NCI-H526 treated with DMSO at 0.1 percent for 48 hours (cell line): ENCODE measurements around the gene PPP1R17.

Source experiments
- DNase-seq: peaks from one replicate; lab custom pipeline; 2025; lab: John Stamatoyannopoulos, UW

Gene PPP1R17

GRCh38 chr7:31702354-31702753, 15.3 kb downstream of the PPP1R17 start:
- DNase-seq: no peak

- no peak for DNase-seq
These were observed 18.4 kb downstream of the PPP1R17 start for GRCh38 chr7:31705377-31705776.

GRCh38 chr7:31707089-31707488, 20.1 kb downstream of the PPP1R17 start:
- DNase-seq: no peak

GRCh38 chr7:31710171-31710570, 23.2 kb downstream of the PPP1R17 start:
- no peak for DNase-seq

GRCh38 chr7:31716355-31716754, 29.3 kb downstream of the PPP1R17 start:
- no peak for DNase-seq

GRCh38 chr7:31720366-31720765, 33.4 kb downstream of the PPP1R17 start:
- DNase-seq: no peak

GRCh38 chr7:31724696-31725095, 37.7 kb downstream of the PPP1R17 start:
- DNase-seq: no peak

- no peak for DNase-seq
These were observed 42.3 kb downstream of the PPP1R17 start for GRCh38 chr7:31729195-31729804.

- no peak for DNase-seq
These were observed 47.4 kb downstream of the PPP1R17 start for GRCh38 chr7:31734456-31734855.

- peak; percentile 60 for DNase-seq
These were observed 49.3 kb downstream of the PPP1R17 start for GRCh38 chr7:31735991-31736982.

- no peak for DNase-seq
These were observed 54.8 kb downstream of the PPP1R17 start for GRCh38 chr7:31741852-31742251.

GRCh38 chr7:31744294-31744874, 57.4 kb downstream of the PPP1R17 start:
- DNase-seq: peak; percentile 45

GRCh38 chr7:31747553-31747952, 60.5 kb downstream of the PPP1R17 start:
- no peak for DNase-seq

- DNase-seq: no peak
These were observed 61.1 kb downstream of the PPP1R17 start for GRCh38 chr7:31748084-31748483.

- no peak for DNase-seq
These were observed 64.7 kb downstream of the PPP1R17 start for GRCh38 chr7:31751726-31752125.
